AG04449 (cell line): ENCODE results near the gene OSMR.

ENCODE experiments used
- CTCF ChIA-PET: fragments of 350-600 bp; formaldehyde crosslinking; extraction: SDS; loops from one replicate; lab custom pipeline; 2021; ENCODE audit warnings: antibody characterized with exemption; lab: Yijun Ruan, JAX
- POLR2A ChIA-PET: fragments of 400-600, 350-600 bp; formaldehyde crosslinking; extraction: SDS; loops from one replicate; lab custom pipeline; 2020; ENCODE audit warnings: antibody characterized with exemption, inconsistent platforms; lab: Yijun Ruan, JAX
- DNase-seq: peaks from one replicate; pipeline ENCODE4 v3.0.0-alpha.2; 2010; ENCODE audit warnings: low read depth, low spot score
- H3K4me3 ChIP-seq: 2 replicates; pipeline ENCODE4 v1.5.1; 2011; ENCODE audit warnings: low read depth, mild to moderate bottlenecking, control low read depth, low read length
- CTCF ChIP-seq: IDR thresholded peaks from one replicate; pipeline ENCODE4 v1.5.1; 2011; ENCODE audit warnings: mild to moderate bottlenecking, moderate library complexity, low read length, control low read depth, inconsistent platforms; ENCODE audit not compliant: insufficient read depth; ENCODE audit errors: missing control alignments

Gene OSMR

GRCh38 chr5:38979535-38979934 lies 133.7 kb downstream of the OSMR start:
- no peak overlapping the region for H3K4me3 ChIP-seq
- no peak for TF ChIP-seq CTCF
- ChIA-PET CTCF (no interaction called here), POLR2A (no interaction called here)
- DNase-seq = no peak
